ENCODE data around the gene SIPA1L3.
"Not testable (repeated sequence)": the region's sequence is repeated elsewhere in the genome, so short reads cannot be mapped to it uniquely, and the experiment has no call there.

The SIPA1L3 gene

DNA sequence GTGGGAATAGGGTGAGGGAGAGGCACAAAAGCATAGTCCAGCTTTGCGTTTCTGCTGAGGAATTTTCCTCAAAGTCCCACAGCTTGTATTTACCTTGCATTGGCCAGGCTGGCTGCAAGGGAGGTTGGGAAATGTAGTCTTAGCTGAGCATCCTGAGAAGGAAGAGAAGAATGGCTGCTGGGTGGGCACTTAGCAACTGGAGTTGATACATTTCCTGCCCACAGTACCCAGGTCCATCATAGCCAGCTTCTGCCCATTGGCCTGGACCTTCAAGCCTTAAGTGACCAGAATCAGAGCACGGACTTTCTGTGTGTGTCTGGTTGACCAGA is 112.4 kb downstream of the SIPA1L3 start:
- DNase-seq (ENCODE audit: low read depth) = no peak

DNA sequence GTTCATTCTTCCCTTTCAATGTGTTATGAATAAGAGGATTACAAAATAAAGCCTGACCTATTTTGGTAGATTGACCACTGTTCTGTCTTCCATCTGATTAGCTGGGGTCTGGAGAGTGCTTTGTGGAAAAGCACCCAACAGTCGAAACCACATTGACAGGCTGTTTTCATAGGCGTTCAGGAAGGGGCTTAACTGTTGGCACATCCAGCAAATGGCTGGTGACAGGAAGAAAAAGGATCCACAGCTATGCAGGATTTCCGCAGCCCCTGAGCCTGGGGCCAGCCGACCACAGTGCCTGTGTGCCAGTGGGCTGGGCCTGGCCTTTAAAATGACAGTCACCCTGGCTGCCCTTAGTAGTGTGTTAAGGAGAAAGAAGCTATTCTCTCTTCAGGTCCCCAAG is 113.3 kb downstream of the SIPA1L3 start:
- DNase-seq (ENCODE audit: low read depth) = no peak

DNA sequence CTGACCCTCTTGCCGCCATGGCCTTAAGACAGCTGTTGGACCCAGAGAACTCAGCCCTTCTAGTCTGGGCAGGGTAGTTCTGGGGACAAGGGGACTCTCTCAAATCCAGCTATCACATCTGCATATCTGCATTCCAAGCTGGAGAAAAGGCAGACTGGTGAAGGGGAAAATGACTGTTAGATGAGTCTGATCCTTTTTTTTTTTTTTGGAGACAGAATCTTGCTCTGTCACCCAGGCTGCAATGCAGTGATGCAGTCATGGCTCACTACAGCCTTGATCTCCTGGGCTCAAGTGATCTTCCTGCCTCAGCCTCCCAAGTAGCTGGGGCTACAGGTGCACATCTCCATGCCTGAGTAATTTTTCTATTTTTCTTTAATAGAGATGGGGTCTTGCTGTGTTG is 114.3 kb downstream of the SIPA1L3 start:
- no peak for DNase-seq (ENCODE audit: low read depth)

DNA sequence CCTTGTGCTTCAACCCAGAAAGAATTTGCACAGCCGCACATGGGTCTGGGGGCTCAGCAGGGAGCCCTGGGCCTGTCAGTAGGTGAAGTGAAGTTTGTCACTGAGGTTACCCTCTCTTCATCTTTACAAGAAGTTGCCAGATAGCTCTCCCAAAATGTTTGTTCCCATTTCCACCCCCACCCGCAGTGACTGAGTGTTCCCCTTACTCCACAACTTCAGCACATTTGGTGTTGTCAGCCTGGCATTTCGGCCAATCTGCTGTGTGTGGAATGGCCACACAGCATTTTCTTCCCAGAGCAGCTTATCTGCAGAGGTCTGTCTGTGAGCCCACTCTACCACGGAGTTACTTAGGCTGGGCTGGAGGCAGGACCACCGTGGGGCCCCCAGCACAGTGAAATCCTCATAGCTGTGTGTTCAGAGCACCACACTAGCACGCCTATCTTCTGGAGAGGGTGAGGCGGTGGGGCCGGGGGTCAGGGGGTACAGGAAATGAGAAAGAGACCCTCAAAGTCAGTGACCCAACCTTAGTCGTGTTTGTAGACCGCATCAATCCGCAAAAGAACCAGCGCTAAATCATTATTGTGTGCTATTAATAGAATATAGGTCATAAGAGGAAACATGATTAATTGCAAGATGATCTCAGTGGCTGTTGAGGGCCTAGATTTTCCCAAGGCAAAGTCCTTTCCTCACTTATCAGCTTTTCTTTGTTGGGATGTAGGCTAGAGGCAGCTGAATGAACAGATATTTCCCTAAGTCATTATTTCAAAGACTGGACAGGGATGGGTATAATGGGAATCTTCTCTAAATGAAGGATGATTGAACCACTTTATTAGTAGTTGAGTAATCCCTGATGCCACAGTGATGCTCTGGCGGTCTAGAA is 116.0 kb downstream of the SIPA1L3 start:
- DNase-seq (ENCODE audit: low read depth) = no peak

DNA sequence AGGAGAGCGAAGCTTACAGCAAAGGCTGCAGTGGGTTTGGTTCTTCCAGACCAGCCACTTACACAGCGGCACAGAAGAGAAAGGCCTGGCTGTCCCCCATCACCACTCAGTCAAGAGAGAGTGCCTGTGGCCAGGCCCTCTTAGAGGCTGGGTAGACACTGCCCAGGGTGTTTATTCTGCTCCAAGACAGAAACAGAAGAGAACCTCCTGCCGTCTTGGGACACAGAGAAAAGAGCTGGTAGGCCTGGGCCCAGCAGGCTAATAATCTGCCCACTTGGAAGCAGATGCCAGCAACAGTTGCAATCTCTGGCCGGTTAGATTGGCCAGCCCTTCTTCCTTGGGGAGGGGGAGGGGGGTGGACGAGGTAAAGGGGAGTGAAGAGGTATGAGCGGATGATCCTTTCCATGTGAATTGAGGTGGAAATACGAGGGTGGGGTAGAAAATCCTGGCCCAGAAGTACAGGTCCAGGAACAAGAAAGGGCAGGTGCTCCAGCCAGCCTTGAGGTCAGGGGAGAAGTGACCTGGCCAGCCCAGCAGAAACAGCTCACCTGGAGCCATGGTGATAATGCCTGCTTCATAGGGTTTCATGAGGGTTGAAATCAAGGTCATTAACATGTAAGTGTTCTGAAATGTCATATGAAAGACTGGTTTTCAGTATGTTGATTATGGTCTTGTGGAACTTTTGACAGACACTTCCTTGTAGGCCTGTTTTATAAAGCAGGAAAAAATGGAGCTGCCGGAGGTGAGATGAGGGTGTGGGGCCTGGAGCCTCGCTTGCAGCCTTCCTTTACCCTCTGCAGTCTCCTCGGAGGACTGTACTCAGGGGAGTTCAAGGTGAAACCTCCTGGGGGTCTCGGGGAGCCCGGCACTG is 116.9 kb downstream of the SIPA1L3 start:
- no peak for DNase-seq (ENCODE audit: low read depth)

DNA sequence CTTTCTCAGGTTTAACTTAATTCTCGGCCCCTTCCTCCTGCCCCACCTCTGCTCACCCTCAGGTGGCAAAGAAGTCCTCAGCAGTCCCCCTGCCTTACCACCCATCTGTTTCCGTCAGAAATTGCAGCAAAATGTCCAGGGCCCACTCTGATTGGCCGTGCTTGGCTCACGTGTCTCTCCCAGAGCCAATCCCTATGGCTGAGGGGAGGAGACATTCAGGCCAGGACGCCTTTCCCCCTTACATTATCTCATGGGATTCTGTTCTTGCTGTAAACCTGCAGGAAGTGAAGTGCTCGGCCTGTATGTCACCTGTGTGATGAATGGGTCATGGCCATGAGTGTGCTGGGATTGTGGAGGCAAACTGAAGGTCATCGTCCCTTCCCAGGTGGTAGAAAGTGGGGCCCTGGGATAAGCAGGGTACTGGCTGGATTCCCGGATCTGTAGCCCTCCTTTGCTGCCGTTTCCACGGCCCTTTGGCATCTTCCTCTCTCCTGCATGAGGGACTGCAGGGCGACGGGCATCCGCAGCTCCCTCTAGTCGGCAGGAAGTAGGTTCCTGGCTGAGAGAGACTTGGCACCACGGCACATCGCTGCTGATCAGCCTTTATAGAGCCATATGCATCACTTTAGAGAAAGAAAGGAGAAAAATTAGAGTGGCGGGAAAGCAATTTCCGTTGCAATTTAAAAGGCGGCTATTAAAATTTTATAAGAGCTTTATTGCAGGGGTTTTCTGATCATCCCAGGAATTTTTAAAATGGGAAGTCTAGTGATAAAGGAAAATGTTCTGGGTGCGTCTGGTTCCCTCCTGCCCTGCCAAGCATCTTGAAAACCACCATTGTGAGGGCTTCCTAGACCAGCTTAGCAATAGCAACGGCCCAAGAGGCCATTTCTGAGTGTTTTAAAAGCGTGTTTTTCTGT is 118.2 kb downstream of the SIPA1L3 start:
- DNase-seq (ENCODE audit: low read depth) = no peak

DNA sequence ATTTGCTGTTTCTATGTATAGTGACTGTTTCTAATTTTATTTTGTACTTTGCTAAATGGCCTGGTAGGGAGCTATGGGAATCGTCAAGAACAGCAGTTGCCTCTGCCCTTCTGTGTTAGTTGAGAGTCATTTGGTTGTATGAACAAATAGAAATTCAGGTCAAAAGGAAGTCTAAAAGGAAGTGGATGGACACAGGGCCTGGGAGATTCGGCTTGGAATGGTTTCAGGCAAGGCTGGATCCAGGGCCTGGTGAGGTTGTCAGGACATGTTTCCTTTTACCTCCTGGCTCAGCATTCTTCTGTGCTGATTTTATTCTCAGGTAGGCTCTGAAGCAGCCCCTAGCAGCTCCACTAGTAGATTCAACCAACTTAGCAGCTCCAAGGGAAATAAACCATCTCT is 118.9 kb downstream of the SIPA1L3 start:
- no peak for DNase-seq (ENCODE audit: low read depth)

DNA sequence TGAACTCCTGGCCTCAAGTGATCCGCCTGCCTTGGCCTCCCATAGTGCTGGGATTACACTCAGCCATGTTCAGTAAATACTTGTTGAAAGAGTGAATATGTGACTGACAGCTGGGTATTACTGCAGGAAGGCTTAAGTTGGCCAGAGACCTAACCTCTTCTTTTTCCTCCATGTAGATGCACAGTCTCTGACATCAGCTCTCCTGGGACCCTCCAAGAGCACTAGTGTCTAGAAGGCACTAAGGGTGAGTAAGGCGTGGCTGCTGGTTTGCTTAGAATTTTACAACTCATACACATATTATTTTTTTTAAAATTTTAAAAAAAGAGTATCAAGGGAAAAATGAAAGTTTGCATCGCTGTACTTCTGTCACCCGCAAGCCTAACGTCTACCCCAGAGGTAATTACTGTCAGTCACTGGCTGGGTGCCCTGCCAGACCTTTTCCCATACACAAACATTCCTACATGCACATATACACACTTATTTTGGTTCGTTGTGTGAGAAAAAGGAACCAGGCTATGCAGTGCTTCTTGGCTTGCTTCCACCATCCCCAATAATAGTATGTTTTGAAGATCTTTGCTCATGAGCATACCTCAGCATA is 122.0 kb downstream of the SIPA1L3 start:
- no peak for DNase-seq (ENCODE audit: low read depth)

DNA sequence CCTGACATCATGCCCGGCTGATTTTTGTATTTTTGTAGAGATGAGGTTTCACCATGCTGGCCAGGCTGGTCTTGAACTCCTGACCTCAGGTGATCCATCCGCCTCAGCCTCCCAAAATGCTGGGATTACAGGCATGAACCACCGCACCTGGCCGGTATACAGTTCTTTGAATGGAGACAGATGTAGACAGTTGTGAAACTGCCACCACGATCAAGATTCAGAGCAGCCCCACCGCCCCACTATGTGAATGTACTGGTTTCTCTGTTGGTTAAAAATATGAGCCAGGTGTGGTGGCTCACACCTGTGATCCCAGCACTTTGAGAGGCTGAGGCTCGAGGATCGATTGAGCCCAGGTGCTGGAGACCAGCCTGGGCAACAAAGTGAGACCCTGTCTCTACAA is 123.0 kb downstream of the SIPA1L3 start:
- DNase-seq (ENCODE audit: low read depth) = not testable (repeated sequence)

DNA sequence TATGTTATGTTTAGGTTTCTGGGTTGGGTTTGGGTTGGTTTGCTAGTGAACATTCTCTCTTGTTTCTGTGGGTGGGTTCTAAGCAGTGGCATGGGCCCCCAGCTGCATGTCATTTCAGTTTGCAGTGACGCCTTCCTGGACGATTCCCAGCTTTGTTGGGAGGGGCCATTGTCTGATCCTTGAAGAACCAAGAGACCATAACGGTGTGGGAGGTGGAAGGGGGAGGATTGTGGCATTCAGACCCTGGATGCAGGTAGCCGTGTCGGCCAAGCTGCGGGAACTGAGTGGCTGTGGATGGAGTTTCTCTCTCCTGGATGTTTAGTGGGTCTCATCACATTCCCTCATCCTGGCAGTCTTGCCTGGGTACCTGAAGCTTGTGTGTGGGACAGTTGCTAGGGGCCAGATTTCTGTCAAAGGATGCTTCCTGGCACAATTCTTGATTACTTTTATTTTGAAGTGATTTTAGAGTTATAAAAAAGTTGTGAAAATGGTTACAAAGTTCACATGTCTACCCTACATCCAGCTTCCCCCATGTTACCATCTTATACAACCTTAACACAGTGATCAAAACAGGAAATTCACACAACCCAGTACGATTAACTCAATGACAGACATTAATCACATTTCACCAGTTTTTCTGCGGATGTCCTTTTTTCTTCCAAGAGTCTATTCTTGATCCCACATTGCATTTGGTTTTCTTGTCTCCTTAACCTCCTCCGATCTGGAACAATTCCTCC is 123.8 kb downstream of the SIPA1L3 start:
- DNase-seq (ENCODE audit: low read depth) = no peak

DNA sequence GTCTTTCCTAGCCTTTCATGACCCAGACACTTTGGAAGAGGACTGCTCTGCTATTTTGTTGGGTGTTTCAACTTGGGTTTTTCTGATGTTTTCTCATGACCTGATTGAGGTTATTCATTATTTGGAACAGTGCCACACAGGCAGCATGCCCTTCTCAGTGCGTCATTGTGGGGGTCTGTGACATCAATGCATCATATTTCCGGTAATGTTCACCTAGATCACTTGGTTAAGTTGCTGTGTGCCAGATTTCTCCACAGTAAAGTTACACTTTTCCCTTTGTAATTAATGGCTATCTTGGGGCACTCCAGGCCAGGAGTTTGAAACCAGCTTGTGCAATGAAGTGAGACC is 124.4 kb downstream of the SIPA1L3 start:
- DNase-seq (ENCODE audit: low read depth) = no peak

DNA sequence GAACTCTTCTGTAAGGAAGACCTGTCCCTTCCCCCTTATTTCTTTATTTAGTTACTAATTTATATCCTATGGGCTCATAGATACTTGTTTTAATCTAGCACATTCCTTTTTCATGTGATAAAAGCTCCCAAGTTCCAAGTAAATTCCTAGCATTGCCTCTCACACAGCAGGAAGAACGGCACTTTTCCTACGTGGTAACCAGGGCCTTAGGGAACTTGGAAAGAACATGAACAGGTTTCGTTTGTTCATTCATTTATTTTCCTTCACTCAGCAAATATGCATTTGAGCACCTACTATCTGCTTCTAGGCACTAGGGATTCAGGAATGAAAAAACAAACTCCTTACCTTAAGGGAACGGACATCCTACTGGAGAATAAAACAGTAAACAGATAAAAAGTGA is 125.1 kb downstream of the SIPA1L3 start:
- DNase-seq (ENCODE audit: low read depth) = no peak

DNA sequence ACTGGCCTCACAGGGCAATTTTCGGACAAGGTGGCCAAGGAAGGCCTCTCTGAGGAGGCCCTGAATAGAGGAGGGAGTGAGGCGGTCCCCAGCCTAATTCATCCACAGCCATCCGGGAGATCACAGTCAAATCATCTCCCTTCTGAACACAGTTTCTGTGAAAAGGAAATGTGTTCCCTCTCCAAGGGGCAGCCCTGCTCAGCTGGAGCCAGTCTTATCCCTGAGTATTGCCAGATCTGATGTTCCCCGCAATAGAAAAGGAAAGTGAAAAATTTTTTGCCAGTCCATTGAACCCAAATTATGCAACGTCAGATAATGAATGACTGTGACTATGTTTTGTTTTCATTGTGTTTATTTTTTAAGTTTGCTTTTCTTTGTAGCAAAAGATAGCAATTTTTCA is 125.9 kb downstream of the SIPA1L3 start:
- DNase-seq (ENCODE audit: low read depth) = no peak

DNA sequence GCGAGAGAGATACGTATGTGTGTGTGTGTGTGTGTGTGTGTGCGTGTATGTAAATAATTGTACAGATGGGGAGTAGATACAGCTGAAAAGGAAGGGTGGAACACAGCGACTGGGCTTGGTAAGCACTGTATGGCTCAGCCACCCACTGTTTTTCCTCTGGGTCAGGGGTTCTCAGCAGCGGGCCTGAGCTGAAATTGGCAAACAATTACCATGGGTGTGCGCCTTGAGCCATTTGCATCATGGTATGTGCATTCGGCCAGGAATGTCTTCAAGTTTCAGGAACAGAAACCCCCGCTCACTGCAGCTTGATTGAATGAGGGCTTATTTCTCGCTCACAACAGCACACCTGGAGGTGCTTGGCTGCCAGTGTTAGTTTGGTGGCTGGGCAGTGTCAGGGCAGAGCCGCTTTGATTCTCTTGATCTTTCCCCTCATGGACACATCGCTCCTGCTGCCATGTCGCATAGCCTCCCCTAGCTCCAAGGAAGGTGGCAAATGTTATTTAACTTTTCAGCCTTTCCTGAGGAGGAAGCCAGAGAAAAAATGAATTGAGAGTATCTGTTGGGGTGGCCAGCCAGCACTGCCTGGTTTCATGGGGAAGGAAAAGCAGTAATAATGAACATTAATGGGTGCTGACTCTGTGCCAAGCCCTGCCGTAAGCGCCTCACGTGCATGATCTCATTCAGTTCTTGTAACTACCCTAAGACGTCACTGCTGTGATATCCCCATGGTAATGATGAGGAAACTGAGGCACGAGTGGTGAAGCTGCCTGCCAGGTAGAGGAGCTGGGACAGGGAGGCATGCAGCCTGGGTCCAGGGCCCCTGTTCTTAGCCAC is 126.9 kb downstream of the SIPA1L3 start:
- DNase-seq (ENCODE audit: low read depth) = no peak

DNA sequence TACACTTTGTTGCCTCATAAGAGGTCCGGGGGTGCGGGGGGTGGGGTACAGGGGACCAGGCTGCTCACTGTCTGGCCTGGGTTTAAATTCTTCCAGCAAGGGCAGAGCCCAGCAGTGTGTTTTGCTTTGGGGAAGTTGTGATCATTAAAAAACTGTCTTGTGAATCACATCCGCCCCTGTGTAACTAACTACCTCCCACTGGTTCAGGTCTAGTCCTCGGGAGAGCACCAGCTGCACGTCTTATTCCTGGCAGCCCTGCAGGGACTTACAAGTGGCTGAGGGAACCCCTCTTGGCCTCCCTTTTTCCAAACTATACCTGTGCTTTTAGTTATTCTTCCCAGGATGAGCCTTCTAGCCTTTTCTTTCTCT is 127.5 kb downstream of the SIPA1L3 start:
- DNase-seq (ENCODE audit: low read depth) = no peak

DNA sequence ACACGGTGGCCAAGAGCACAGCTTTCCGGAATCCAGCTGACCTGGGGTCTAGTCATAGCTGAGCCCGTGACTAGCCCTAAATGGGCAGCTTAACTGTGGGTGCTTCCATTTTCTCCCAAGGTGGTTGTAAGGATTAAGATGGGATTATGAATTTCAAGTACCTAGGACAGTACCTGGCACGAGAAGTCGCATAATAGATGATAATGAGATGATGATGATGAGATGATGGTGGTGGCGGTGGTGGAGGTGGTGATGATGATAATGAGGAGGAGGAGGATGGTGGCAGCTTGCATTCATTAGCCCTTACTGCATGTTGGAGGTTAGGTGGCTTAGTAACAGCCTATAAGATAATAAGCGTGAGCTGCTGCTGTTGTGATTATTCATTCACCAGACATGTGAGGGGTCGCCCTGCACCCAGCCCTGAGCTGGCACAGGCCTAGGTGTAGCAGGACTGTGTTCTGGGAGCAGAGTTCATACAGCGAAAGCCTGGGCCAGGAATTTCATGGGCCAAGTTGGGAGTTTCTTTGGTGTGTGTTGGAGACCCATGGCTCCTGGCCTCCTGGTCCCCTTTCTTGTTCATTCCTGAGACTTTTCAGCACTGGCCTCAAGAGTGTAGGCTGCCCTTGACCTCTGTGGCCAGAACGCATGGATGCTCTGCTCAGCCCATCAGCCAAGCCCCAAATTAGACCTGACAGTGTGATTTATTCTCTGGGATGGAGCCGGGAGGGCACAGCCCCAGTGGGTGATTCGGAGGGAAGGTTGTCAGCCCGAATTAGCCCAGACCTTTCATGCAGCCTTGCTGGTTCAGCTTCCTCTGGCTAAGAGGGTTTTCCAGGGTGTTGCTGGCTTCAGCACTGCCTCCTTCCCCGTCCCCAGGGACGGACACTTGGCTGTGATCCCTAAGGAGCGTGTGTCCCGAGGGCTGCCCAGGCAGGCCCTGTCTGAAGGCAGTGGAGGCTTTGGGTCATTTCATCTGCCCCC is 128.8 kb downstream of the SIPA1L3 start:
- no peak for DNase-seq (ENCODE audit: low read depth)

DNA sequence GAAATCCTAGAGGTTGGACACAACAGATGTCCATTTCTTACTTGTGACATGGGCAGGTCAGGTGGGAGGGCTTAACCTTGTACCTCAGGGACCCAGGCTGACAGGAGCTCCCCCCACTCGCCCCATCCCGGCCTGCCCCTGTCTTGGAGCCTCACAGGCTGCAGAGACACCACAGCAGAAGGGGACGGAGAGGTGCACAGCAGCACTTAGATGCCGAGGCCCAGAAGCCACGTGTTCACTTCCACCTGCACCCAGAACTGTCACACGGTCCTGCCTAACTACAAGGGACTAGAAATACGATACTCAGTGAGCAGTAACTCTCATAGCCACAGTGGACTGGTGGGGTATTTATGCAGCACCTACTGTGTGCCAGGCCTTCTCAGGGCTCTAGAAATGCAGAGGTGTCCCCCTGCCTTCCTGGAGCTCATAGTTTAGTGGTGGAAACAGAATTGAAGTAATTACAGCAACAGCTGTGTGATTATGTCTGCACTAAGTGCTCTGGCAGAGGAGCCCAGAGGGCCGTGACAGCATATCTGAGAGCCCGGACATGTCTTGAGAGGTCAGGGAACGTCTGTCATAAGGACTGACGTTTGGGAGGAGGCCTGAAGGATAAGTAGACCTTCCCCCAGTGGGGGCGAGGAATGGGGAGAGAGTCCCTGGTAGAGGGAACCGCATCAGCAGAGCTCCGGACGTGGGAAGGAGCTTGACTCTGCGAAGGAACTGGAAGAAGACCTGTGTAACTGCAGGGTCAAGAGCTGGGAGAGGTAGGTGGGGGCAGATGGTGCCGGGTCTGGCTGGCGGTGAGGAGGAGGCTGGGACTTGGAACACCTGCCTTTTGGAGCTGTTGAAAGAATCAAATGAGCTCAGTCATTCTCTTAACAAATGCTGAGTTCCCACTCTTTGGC is 130.0 kb downstream of the SIPA1L3 start:
- DNase-seq (ENCODE audit: low read depth) = no peak

DNA sequence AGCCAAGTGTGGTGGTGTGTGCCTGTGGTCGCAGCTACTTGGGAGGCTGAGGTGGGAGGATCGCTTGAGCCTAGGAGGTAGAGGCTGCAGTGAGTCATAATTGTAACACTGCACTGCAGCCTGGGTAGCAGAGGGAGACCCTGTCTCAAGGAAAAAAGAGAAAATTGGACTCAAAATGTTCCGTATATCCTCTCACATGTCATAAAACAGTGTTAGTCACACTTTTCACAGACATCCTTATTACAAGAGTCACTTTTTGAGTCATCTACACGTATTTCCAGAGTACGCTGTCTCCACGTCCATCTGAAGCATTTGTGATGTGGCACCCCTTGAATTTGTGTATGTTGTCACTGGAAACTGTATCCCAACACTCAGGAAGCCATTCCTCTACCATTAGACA is 133.0 kb downstream of the SIPA1L3 start:
- DNase-seq (ENCODE audit: low read depth) = no peak

All from activated T-cell treated with anti-CD3 and anti-CD28 coated beads for 24 hours (primary cell).